GM12878 (cell line): ENCODE results near the gene TMEM132D. TPM values are rescaled to one million over a fixed set of nuclear protein-coding genes. Genes with fewer than 3 reads are reported as not detected.

Experiments
- ATAC-seq: fragments of 200-7000 bp; cut with Tn5 transposase; 3 replicates; pipeline ENCODE4 v1.9.1; 2020; ENCODE audit warnings: mild to moderate bottlenecking, moderate library complexity
- BruUV-seq: library from RNA; stranded (reverse); fragments of 400-500 nt; replicated peaks from 2 replicates; lab custom pipeline; 2021; lab: Mats Ljungman, UMichigan
- CTCF ChIA-PET: fragments of 300-600 bp; sonication (Branson Sonifier 250); formaldehyde crosslinking; extraction: SDS; loops from one replicate; lab custom pipeline; 2021; ENCODE audit warnings: inconsistent platforms; lab: Yijun Ruan, JAX
- POLR2A ChIA-PET: fragments of 350-600 bp; formaldehyde crosslinking; extraction: SDS; loops from one replicate; lab custom pipeline; 2021; ENCODE audit warnings: inconsistent platforms; lab: Charles Lee
- RAD21 ChIA-PET: fragments of 300-600 bp; sonication (Branson Sonifier 250); formaldehyde crosslinking; loops from one replicate; lab custom pipeline; 2023; ENCODE audit warnings: antibody characterized with exemption; ENCODE audit not compliant: unreplicated experiment; lab: Charles Lee
- SMC1A ChIA-PET: fragments of 300-600 bp; sonication (Branson Sonifier 250); formaldehyde crosslinking; loops from one replicate; lab custom pipeline; 2023; ENCODE audit not compliant: unreplicated experiment, uncharacterized antibody; lab: Charles Lee
- DNase-seq: peaks from one replicate; pipeline ENCODE4 v3.0.0-alpha.2; 2011; ENCODE audit warnings: low read depth, low spot score
- FAIRE-seq: peaks from 3 replicates; lab custom pipeline; 2011; peaks lifted over from hg19 to GRCh38; lab: Jason Lieb, UNC
- H2AFZ ChIP-seq: 2 replicates; pipeline ENCODE4 v1.6.0; 2011; ENCODE audit warnings: low read depth, low read length, control low read depth; ENCODE audit not compliant: control insufficient read depth
- H3K27ac ChIP-seq: 2 replicates; pipeline ENCODE4 v1.5.1; 2011; ENCODE audit warnings: control low read depth; ENCODE audit not compliant: control insufficient read depth, insufficient read depth
- H3K27me3 ChIP-seq, 2 experiments: replicated peaks in 1 of 2; 2 replicates each; pipeline versions ENCODE4 v1.6.0 to v1.6.1; 2011; ENCODE audit warnings: low read length in 1 of 2; ENCODE audit not compliant: control insufficient read depth in 2 of 2, insufficient read depth in 2 of 2
- H3K36me3 ChIP-seq, 2 experiments: 2 replicates each; pipeline ENCODE4 v1.5.1; 2011; ENCODE audit warnings: low read length in 1 of 2; ENCODE audit not compliant: control insufficient read depth in 2 of 2, insufficient read depth in 2 of 2
- H3K4me1 ChIP-seq: 2 replicates; pipeline ENCODE4 v1.6.1; 2011; ENCODE audit warnings: mild to moderate bottlenecking, low read length, moderate library complexity, mixed read lengths; ENCODE audit not compliant: control insufficient read depth, insufficient read depth
- H3K4me2 ChIP-seq: 2 replicates; pipeline ENCODE4 v1.6.0; 2011; ENCODE audit warnings: control low read depth; ENCODE audit not compliant: control insufficient read depth, insufficient read depth
- H3K4me3 ChIP-seq: fragments of 200-600 bp; sonication (generic); 2 replicates; pipeline ENCODE4 v1.5.1; 2016
- H3K79me2 ChIP-seq: 2 replicates; pipeline ENCODE4 v1.6.0; 2011; ENCODE audit warnings: low read length; ENCODE audit not compliant: control insufficient read depth, insufficient read depth
- H3K9ac ChIP-seq: 2 replicates; pipeline ENCODE4 v1.8.0; 2011; ENCODE audit warnings: low read length, control low read depth, mixed read lengths; ENCODE audit not compliant: control insufficient read depth, insufficient read depth
- H3K9me3 ChIP-seq: replicated peaks from 3 replicates; pipeline ENCODE4 v1.5.1; 2011; ENCODE audit warnings: mild to moderate bottlenecking, low read length; ENCODE audit not compliant: control insufficient read depth, insufficient read depth
- H4K20me1 ChIP-seq: 2 replicates; pipeline ENCODE4 v1.6.0; 2011; ENCODE audit not compliant: control insufficient read depth, insufficient read depth
- CEBPB ChIP-seq, 2 experiments: fragments of 150-350 bp in 1 of 2; IDR thresholded peaks; 2 replicates each; pipeline ENCODE4 v1.6.1; 2012 to 2014; ENCODE audit warnings: low read depth in 2 of 2, low read length in 2 of 2, borderline replicate concordance in 1 of 2, inconsistent platforms in 1 of 2
- CHD2 ChIP-seq: IDR thresholded peaks from 2 replicates; pipeline ENCODE4 v1.6.1; 2011; ENCODE audit warnings: low read depth, low read length, improper control_type of control experiment, borderline replicate concordance
- FOXK2 ChIP-seq: fragments of 450-650 bp; IDR thresholded peaks from 2 replicates; pipeline ENCODE4 v1.6.1; 2017; ENCODE audit warnings: mild to moderate bottlenecking, moderate library complexity
- FOXM1 ChIP-seq: IDR thresholded peaks from 2 replicates; pipeline ENCODE4 v1.6.1; 2012; ENCODE audit warnings: low read depth, mild to moderate bottlenecking, inconsistent platforms, low read length, moderate library complexity
- MYC ChIP-seq: IDR thresholded peaks from 2 replicates; pipeline ENCODE4 v1.6.1; 2011; ENCODE audit warnings: mild to moderate bottlenecking, low read length, moderate library complexity, inconsistent platforms; ENCODE audit not compliant: insufficient read depth, insufficient replicate concordance, insufficient read length, severe bottlenecking
- NFIC ChIP-seq: IDR thresholded peaks from 2 replicates; pipeline ENCODE4 v1.6.1; 2012; ENCODE audit warnings: low read depth, mild to moderate bottlenecking, inconsistent platforms, low read length, moderate library complexity
- NR2C1 ChIP-seq: fragments of 450-650 bp; IDR thresholded peaks from 2 replicates; pipeline ENCODE4 v1.6.1; 2017; ENCODE audit warnings: antibody characterized with exemption, mild to moderate bottlenecking, moderate library complexity
- SP1 ChIP-seq: IDR thresholded peaks from one replicate; pipeline ENCODE4 v1.6.1; 2011; ENCODE audit warnings: low read depth, low read length
- ZBTB40 ChIP-seq: fragments of 450-650 bp; IDR thresholded peaks from 2 replicates; pipeline ENCODE4 v1.6.1; 2016; ENCODE audit warnings: mild to moderate bottlenecking, moderate library complexity, borderline replicate concordance
- WGBS: methylation state at CpG from one replicate; pipeline ENCODE4 v1.1.6; 2016; ENCODE audit warnings: low lambda C conversion rate; ENCODE audit not compliant: insufficient replicate concordance, insufficient coverage; ENCODE audit errors: missing lambda C conversion rate; 5-methylcytosine and 5-hydroxymethylcytosine counted together
- in situ Hi-C: fragments of 300-500 bp; cut with MboI; formaldehyde crosslinking; loops from 9 replicates; pipeline ENCODE4 v1.14.3; 2018; ENCODE audit warnings: mixed read lengths
- intact Hi-C: fragments of 100-400 bp; cut with micrococcal nuclease; formaldehyde crosslinking; loops from one replicate; pipeline ENCODE4 v1.14.2; 2022; ENCODE audit not compliant: unreplicated experiment
- polyA plus RNA-seq, 11 experiments: library from polyadenylated mRNA; depleted of rRNA in 4 of 11; unstranded in 6 of 11; stranded (reverse) in 5 of 11; fragments of >200 nt; fragmentation: Nextera tagmentation in 4 of 11; fragmentation: Illumina TruSeq in 1 of 11; extraction: Ambion mirVana in 4 of 11; extraction: Trizol in 1 of 11; gene quantifications; 1 replicate in 1 of 11; 2 replicates in 10 of 11; pipeline versions ENCODE4 v1.2.1 to v1.2.3, GENCODE V29; 2011 to 2016; ENCODE audit warnings: inconsistent platforms in 2 of 11, missing spikeins in 2 of 11, low read depth in 1 of 11
- total RNA-seq, 4 experiments: library from RNA; depleted of rRNA in 3 of 4; stranded (reverse); fragments of >200 nt in 3 of 4; fragmentation: Illumina TruSeq in 1 of 4; extraction: Trizol in 1 of 4; gene quantifications; 2 replicates each; pipeline versions ENCODE4 v1.2.1 to v1.2.3, GENCODE V29; 2013 to 2021

TMEM132D gene
- total and polyA plus RNA-seq, 10 of the 15 experiments (the other 5 are each of a cell fraction or from before 2014, with no cell fraction given) = under 0.01 to 0.12 (median 0.02) TPM; not detected in 3

DNA sequence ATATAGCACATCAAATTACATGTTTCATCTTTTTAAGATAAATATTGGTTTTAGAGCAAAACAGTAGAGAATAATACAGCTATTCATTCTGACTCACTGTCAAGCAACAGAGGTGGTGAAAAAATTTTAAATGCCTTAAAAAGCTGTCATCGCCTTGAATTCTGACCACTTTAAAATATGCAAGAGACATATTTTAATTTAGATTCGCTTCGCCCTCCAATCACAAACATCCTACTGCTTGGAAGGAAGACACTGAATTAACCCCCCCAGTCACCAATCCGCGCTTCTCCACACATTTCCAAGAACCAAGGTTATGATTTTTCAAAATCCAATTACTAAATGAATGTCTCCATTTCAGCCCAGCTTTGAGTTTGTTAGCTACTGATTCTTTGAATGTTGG lies 112.4 kb downstream of the TMEM132D start:
- ChIA-PET CTCF (no interaction called here), SMC1A (no interaction called here), POLR2A (no interaction called here), RAD21 (no interaction called here)
- BruUV-seq = no TSS peak
- H4K20me1 ChIP-seq = no peaks in the 10 kb centered on the region
- no peak overlapping the region for H3K27ac ChIP-seq
- no peaks in the 10 kb centered on the region for H3K27me3 ChIP-seq
- H3K36me3 ChIP-seq = no peaks in the 10 kb centered on the region
- H3K9me3 ChIP-seq = no peaks in the 10 kb centered on the region; the same call in 2 of the 3 replicates
- in situ Hi-C loops (no loop called here), intact Hi-C loops (no loop called here)
- H3K9ac ChIP-seq = no peak overlapping the region
- H3K4me3 ChIP-seq = no peak overlapping the region
- 0% methylated on average over 5 of the region's 5 CpGs for WGBS
- FAIRE-seq (no peak), ATAC-seq (no peak), DNase-seq (no peak)
- no peaks in the 10 kb centered on the region for H3K79me2 ChIP-seq
- no peak for TF ChIP-seq FOXM1
- no peak for TF ChIP-seq NFIC
- no peak overlapping the region for H3K4me2 ChIP-seq
- H2AFZ ChIP-seq = no peak overlapping the region
- H3K4me1 ChIP-seq = no peaks in the 10 kb centered on the region

- Histone ChIP-seq H3K9me3 (no peaks in the 10 kb centered on the region; the same call in 2 of the 3 replicates), H3K79me2 (no peaks in the 10 kb centered on the region), H2AFZ (no peak overlapping the region), H3K36me3 (no peaks in the 10 kb centered on the region), H3K4me1 (no peaks in the 10 kb centered on the region), H3K9ac (no peak overlapping the region), H3K27ac (no peak overlapping the region), H3K27me3 (no peaks in the 10 kb centered on the region), H3K4me3 (no peak overlapping the region), H3K4me2 (no peak overlapping the region), H4K20me1 (no peaks in the 10 kb centered on the region)
- no peak for ATAC-seq
- SMC1A ChIA-PET = no interaction called here
- BruUV-seq = no TSS peak
- POLR2A ChIA-PET = no interaction called here
- TF ChIP-seq SP1 (no peak), MYC (no peak), CEBPB (IDR thresholded peaks at IDR 0.05; ENCODE audit: borderline replicate concordance in 1 of 2, low read depth in 2 of 2, low read length in 2 of 2) (no peak), NR2C1 (no peak), ZBTB40 (no peak), CHD2 (no peak), FOXK2 (no peak)
- intact Hi-C loops (no loop called here), in situ Hi-C loops (no loop called here)
- RAD21 ChIA-PET = no interaction called here
- no peak for FAIRE-seq
- no peak for DNase-seq
- CTCF ChIA-PET = no interaction called here
Measured at GRCh38 chr12:129790930-129791329, 112.9 kb downstream of the TMEM132D start.
